A204.1 (cell line): ENCODE data around the gene AEN.

Experiments
- FAIRE-seq: peaks from 2 replicates; lab custom pipeline; 2012; peaks lifted over from hg19 to GRCh38; lab: Jason Lieb, UNC

The AEN gene

DNA sequence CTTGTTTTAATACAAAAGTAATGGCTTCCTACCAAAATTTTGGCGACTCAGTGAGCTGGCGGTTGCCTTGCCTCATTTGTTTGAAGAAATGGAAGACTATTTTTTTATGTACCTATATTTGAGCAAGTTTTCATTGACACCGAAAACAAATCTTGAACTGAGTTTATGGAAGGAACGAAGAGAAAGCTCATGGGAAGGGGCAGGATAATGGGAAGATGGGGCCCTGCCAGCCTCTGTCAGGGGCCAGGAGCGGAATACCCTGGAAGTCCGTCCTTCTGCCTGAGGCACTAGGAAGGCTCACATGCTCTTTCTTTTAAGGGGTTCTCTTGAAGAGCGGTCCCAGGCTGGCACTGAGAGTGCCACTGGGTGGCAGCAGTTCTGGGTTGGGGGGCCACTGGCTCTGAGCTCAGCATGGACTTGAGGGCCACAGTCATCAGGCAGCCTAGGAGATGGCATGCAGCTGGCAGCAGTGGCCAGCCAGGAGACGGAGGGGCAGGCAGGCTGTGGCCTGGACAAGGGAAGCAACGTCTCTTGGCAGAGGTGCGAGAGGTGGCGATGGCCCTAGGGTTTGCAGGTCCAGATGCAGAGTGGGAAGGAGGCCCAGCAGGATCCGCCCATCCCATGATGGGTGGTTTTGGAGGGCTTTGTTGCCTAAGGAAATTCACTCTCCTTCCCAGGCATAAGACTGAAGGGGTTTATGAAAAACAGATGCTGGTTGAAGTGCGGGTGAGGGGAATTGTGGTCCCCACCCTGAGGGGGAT lies 59.3 kb downstream of the AEN start:
- FAIRE-seq: no peak

DNA sequence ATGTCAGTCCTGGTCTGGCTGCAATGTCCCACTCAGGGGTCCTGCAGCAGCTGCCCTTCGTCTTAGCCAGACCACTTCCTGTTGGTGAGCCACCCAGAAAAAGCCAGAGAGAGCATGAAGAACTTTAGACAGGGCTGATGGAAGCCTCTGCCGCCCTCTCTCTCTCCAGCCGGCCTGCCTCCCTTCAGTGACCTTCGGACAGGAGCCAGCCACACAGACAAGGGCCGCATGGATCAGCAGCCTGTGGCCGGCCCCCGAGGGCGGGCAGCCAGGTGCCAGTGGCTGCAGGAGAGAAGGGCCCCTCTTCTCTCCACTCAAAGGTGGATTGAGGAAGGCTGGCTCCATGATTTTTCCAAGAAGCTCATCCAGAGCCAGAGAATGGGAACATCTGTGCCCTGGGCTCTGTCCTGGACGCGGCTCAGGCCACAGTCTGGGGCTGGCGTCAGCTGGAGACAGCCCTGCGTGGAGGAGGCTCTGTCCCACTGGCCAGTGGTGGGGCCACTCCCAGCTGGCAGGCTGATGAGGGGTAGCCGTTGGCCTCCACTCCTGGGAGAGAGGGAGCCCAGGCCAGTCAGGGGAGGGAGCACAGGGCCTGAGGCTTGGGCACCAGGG lies 60.6 kb downstream of the AEN start:
- no peak for FAIRE-seq
